Glomerular visceral epithelial cell (primary cell): Measurements from ENCODE around the gene SLC9C1.
A peak's percentile ranks its signal among the peaks of the same experiment; 100 is the strongest.

ENCODE experiments used
- DNase-seq: peaks from one replicate; pipeline ENCODE4 v3.0.0-alpha.2; 2016; ENCODE audit errors: extremely low spot score

The SLC9C1 gene

DNA sequence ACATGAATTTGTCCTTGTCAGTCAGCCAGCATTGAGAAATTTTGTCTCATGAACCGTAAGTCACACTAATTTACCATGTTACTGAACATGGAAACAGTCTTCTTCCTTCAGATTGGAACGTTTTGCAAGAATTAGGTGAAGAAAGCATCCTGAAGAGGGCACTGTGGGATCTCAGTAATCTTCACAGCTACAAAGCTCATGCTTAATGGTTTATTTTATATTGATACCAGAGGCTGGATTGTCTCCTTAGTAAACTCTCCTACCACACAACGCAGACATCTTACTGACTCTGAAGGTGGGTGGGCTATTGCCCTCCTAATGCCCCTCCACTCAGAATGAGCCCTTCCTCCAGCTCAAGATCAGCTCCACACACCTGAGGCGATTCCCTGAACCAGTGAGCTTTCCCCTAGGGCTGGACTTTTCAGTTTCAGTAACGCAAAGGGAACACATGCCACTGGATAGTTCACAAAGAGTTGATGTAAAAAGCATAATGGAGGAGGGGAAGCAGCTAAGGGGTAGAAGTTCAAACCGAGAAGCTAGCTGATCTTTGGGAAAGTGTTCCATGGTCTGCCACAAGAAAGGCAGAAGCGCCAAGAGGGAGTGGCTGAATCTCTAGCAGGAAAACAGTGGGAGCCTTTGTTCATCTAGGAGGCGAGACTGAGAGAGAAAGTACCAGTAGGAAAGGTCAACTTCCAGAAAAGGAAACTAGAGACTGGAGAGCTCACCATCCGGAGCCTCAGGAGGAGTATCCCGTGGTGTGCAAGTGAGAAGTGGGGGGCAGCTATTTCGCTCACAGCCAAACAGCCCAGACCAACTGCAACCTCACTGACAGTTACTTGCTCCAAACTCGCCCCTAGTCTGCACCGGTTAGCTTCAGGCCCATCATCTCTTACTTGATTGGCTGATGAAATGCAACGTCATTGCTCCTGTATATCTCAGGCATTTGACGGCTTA is at the start of gene SLC9C1:
Gene SLC9C1 (minus strand): TSS at position 849 of the 954 bp plus-strand sequence. CDS start 7,425 bp downstream, outside the sequence.
- DNase-seq = peak; percentile 59

DNA sequence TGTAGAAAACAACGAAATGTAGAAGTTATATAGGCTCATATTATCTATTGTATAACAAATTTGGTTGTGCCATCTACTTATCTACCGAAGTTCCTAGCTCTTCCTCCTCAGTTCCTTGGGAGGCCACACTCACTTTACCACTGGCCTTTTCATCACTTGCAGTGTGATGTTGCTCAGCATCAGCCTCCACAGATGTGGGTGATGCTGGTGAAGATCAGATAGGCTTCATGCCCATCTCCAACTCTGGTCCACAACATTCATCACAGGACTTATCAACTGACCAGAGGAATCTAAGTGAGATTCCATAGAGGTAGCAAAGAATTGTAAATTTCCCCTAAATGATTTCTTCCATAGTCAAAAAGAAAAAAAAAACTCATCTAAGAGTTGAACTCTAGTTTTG is 47.4 kb upstream of the SLC9C1 start:
- no peak for DNase-seq

- DNase-seq = no peak
Observed at GRCh38 chr3:112339609-112340008, 45.6 kb upstream of the SLC9C1 start.

GRCh38 chr3:112339134-112339533 is 45.1 kb upstream of the SLC9C1 start:
- DNase-seq = no peak

DNA sequence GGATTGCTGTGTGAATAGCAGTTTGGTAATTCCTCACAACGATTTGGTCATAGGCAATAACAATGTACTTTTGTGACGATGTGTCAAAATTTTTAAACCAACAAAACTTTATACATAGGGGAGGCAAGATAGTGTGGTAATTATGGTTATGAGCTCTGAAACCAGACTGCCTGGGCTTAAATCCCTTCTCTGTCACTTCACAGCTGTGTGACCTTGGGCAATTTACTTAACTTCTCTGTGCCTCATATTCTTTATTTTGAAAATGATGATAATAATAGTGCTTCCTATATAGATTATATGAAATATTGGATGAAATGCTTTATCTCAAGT is 44.7 kb upstream of the SLC9C1 start:
- DNase-seq = no peak

DNA sequence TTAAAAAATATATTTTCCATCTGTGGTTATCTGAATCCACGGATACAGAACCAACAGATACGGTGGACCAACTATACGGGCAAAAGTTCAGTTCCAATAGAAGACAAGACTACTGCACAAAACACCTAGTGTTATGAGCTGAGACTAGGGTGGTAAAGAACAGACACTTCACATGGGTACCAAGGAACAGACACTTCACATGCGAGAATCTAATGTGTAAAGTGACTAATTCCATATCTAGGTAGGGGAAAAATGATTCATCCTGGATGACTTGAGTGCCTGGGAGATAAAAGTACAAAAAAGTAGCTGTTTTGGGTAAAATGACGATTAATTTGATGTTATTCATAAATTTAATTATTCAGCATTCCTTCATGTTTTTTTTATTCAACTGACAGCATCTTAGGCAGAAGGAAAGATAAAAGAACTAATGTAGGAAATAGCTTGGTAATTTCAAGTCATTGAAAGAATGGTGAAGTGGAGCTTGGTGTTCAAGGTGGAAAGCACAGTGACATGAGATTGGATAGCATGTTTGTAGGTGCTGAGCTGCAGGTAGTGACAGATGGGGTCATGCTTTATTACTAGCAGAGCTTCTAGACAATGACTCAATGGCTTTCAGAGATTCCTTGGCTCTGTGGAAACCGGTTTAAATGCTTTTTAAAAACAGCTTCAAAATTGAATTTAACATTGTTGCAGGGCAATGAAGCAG is 44.2 kb upstream of the SLC9C1 start:
- no peak for DNase-seq

GRCh38 chr3:112335434-112335781 is 41.4 kb upstream of the SLC9C1 start:
- DNase-seq = no peak

GRCh38 chr3:112334691-112335433 is 40.8 kb upstream of the SLC9C1 start:
- DNase-seq = no peak

DNA sequence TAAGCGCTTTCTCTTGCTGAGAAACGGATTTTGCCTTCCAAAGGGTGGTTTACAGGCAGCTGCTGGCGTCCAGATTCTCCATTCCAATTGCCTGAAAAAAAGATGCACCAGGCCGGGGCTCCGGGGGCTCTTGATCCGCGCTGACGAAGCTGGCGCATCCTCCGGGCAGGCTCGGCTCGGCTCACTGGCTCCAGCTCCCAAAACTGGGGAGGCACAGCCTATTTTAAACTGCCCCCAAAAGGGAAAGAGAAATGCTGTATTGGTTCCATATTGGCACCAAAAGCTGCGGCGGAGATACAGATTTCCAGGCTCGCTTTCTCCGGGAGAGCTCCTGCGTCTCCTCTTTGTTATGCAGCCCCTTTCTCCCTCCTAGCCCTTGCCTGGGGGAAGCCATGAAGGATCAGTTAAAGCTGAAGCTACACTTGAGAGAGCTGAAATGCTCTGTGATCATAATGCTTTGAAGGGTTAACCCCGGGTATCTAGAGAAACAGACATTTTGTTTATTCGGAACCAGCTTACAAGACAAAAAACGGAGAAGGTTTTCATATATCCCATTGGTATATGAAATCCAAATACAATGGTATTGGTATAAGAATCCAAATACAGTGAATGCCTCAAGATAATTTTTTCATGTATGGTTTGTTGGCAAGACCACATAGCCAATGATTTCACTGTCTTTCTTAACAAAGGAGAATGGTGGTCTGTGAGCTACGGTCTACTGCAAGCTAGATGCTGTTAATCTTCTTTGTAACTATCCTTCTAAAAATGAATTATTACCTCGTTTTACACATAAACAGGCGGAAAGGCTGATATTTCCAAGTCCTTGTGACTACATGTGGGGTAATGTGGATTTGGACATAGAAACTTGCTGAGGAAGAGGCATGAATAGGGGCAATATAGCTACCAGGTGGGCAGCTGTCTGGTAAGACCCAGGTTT is 39.6 kb upstream of the SLC9C1 start:
- peak; percentile 15 for DNase-seq

GRCh38 chr3:112333002-112333380 is 39.0 kb upstream of the SLC9C1 start, which contains the start of gene CD200:
CD200 (plus strand) TSS chr3:112333156; CDS start chr3:112333213, 57 bp downstream.
- DNase-seq = peak; percentile 69

DNA sequence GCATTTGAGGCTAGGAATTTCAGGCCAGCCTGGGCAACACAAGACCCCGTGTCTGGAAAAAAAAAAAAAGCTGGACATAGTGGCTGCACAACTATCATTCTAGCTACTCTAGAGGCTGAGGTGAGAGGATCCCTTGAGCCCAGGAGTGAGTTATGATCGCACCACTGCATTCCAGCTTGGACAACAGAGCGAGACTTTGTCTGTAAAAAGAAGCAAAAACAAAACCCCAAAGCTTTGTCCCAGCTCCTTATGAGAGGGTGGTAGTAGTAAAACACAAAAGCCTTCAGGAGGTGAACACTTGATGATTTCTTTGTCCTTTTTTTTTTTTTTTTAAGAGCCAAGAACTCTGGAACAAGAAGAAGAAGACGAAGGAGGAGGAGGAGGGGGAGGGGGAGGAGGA is 37.8 kb upstream of the SLC9C1 start:
- no peak for DNase-seq

GRCh38 chr3:112327371-112327951 is 33.4 kb upstream of the SLC9C1 start:
- DNase-seq = peak; percentile 64

- no peak for DNase-seq
Observed at GRCh38 chr3:112321867-112322652, 28.0 kb upstream of the SLC9C1 start.

- no peak for DNase-seq
Observed at GRCh38 chr3:112320691-112321090, 26.7 kb upstream of the SLC9C1 start.

GRCh38 chr3:112319516-112320276 is 25.7 kb upstream of the SLC9C1 start:
- no peak for DNase-seq

GRCh38 chr3:112315791-112316190 is 21.8 kb upstream of the SLC9C1 start:
- peak; percentile 6 for DNase-seq

GRCh38 chr3:112314649-112315048 is 20.6 kb upstream of the SLC9C1 start:
- DNase-seq = no peak

DNA sequence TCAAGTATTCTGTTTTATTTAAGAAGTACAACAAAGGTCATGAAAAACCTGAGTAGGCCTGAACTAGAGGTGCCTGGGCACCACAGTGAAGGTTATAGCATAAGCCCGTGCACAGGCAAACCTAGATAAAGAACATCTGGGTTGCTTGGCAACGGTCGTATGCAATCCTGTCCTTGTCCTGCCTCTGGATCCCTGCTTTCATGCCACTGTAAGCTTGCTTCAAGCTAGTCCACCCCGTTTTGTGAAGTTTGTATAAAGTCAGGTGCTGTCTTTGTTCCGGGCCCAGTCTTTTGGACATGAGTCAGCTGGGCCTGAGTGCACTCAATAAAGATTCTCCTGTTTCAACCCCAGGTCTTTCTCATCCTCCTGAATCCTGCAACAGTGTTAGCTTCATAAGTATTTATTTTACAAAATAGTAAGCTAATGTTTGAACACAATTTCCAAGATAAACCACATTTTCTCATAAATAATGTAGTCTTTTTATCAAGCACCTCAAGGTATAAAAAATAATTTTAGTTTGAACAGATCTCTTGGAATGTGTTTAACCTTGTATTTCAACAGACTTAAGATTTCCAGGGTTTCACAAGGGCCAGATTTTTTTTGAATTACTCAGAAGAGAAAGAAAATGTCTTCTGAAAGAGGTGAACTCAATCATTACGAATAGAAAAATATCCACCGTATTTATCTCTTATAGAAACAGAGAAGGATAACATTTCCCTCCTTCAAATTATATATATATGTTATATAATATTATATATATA is 14.3 kb upstream of the SLC9C1 start:
- peak; percentile 5 for DNase-seq
